ENCODE measurements around the gene NOS1AP.

- TF ChIP-seq POLR2A (IDR thresholded peaks at IDR 0.05; ENCODE audit: low read depth, low read length) (no peak), POLR2AphosphoS5 (IDR thresholded peaks at IDR 0.05; ENCODE audit: low read depth, low read length) (no peak), TAF1 (IDR thresholded peaks at IDR 0.05; ENCODE audit: low read depth, low read length) (no peak), SPI1 (IDR thresholded peaks at IDR 0.05; ENCODE audit: low read depth, low read length) (no peak), POU2F2 (IDR thresholded peaks at IDR 0.05; ENCODE audit: low read depth, low read length) (no peak)
These were observed 69.7 kb downstream of the NOS1AP start for GRCh38 chr1:162139211-162139610.
